ENCODE data around the gene TSPAN2.
"Not testable (repeated sequence)": the region's sequence is repeated elsewhere in the genome, so short reads cannot be mapped to it uniquely, and the experiment has no call there.

The TSPAN2 gene

DNA sequence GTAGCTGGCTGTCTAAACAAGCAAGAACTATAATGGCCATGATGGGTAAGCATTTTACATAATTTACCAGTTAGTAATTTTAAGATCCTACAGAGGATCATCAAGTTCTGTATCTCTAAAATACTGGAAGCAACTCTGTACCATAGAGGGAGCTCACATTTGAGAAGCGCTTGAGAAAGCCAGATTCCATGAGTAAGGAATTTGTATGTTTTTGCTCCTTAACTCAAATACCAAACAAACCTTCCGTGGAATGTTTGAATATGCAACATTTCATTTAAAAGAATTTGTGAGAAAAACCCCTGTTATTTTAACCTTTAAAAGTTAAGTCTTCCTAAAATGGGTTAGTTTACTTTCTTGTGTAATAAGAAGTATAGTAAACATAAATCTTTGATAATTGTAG lies 57.7 kb downstream of the TSPAN2 start:
- FAIRE-seq, result no peak

DNA sequence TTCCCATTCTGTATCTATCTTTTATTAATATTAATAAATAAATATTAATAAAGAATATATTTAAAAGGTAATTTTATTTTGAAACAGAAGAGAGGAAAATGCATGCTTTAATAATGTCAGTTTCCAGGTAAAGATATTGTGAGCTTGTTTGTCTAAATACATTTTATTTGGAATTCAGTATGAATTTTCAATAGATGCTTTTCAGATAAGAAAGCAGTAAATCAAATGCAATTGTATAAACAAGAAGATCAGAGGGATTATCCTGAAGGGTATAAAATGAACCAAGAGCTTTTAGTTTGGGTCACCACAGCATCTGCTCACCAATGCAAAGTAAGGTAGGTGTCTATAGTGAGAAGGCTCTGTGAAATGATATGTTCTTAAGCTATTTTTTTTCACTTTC lies 59.8 kb downstream of the TSPAN2 start, which contains the start of gene TSHB:
Gene TSHB (plus strand): TSS at position 301 of the 400 bp plus-strand sequence. CDS start 3,537 bp downstream, outside the sequence.
- FAIRE-seq, result no peak

DNA sequence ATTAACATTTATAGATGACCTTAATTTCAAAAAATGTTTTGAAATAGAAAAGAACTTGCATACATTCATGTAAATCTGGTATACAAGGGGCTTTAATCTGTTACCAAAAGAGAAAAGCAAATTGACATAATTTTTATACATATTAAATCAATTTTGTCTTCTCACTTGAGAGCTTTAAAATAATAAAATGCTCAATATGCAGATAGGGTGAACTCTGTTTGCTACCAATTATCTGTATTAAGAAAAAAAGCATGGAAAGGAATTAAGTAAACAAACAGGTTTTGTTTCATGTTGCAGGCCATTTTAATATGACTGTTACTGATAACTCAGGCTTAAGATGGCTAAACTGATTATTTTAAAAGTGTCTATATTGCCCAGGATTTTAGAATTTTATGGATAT lies 65.7 kb downstream of the TSPAN2 start:
- no peak for FAIRE-seq

DNA sequence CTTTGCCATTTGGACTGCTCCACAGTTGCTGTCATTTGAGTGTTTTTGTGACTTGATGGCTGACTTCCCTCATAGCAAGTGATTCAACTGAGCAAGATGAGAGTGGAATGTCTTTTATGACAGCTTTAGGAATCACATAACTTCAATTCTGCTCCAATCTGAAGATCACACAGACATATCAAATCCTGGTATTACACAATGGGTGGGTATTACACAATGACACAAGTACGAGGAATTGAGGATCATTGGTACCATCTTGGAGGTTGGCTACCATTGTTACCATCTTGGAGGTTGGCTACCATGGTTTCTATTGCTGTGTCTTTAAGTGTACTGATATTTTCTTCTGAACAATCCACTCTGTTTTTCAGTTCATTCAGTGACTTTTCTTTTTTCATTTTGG lies 68.2 kb downstream of the TSPAN2 start:
- no peak for FAIRE-seq

DNA sequence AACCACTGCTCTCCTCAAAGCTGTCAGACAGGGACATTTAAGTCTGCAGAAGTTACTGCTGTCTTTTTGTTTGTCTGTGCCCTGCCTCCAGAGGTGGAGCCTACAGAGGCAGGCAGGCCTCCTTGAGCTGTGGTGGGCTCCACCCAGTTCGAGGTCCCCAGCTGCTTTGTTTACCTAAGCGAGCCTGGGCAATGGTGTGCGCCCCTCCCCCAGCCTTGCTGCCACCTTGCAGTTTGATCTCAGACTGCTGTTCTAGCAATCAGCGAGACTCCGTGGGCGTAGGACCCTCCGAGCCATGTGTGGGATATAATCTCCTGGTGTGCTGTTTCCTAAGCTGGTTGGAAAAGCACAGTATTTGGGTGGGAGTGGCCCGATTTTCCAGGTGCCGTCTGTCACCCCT lies 69.8 kb downstream of the TSPAN2 start:
- not testable (repeated sequence) for FAIRE-seq

DNA sequence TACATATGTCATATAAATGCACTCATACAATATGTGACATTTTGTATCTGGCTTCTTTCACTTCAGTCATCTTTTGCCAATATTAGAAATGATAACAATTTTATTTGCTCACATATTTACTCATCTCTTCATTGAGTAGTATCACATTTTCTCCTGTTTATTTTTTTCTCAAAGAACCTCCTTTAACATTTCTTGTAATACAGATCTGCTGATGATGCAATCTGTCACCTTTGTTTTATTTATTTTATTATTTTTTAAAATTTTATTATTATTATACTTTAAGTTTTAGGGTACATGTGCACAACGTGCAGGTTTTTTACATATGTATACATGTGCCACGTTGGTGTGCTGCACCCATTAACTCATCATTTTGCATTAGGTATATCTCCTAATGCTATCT lies 75.5 kb downstream of the TSPAN2 start:
- no peak for FAIRE-seq

DNA sequence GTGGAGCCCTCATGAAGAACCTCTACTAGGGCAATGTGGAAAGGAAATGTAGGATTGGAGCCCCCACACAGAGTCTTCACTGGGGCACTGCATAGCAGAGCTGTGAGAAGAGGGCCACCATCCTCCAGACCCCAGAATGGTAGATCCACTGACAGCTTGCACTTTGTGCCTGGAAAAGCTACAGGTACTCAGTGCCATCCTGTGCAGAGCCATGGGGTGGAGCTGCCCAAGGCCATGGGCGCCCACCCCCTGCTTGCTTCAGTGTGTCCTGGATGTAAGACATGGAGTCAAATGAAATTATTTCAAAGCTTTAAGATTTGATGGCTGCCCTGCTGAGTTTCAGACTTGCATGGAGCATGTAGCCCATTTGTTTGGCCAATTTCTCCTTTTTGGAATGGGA lies 76.9 kb downstream of the TSPAN2 start:
- FAIRE-seq, result no peak

DNA sequence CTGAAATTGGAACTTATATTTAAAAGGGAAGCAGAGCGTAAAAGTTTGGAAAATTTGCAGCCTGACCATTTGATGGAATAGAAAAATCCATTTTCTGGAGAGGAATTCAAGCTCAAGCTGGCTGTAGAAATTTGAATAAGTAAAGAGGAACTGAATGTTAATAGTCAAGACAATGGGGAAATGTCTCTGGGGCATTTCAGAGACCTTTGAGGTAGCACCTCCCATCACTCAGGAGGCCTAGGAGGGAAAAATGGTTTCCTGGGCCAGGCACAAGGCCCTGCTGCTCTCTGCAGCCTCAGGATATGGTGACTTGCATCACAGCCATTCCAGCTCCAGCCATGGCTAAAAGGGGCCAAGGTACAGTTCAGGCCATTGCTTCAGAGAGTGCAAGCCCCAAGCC lies 77.3 kb downstream of the TSPAN2 start:
- FAIRE-seq, result no peak

DNA sequence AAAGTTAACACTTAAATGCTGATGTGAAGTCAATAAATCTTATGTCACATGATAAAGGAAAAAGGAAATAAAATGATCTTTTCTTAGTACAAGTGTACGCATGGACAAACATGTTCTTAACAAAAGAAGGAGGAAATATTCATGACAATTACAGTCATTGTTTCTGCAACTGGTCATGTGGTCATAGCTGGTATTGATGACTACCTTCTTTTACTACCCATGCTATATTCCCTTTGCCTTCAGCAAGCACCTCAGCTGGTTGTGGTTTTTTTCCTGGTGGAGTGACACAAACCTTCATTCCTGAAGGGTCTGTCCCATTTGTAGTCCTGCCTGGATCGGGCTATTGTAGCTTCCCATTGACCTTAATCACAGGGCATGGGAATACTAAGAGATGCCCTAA lies 83.1 kb downstream of the TSPAN2 start:
- no peak for FAIRE-seq
